ENCODE data around the gene RPS26. TPM values are rescaled to one million over a fixed set of nuclear protein-coding genes. Genes with fewer than 3 reads are reported as not detected.

RPS26 gene
- total RNA-seq, 1 experiment from 2014 or later: 60.4 TPM

DNA sequence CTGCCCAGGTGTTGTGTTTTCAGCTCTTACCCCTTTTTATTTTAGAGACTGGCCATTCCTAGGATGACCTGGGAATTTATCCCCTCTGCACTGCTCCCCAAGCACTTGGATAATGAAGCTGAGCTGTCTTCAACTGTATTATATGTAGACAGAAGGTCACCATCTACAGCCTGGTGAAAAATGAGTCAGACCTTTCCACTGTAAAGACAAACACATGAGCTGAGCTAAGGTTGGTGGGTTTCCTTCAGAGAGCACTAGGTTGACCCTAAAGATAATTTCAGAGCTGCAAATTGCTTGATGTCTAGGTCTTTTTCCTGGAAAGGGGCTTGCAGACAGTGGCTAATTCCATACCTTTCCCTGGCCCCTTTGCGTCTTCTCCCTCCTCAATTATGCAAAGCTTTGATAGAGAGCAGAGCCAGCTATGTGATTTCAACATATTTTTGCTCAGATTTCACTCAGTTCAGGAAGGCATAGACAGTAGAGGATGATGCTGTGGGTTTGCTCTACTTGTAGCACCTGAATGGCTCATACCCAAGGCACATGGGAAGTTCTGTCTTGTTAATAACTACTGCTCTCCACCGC, 30.1 kb upstream of the RPS26 start:
- no peak overlapping the region for H3K4me3 Mint-ChIP-seq (ENCODE audit: unreplicated experiment)
- no peaks in the 10 kb centered on the region for H3K9me3 Mint-ChIP-seq (ENCODE audit: unreplicated experiment)
- Histone ChIP-seq H3K36me3 (ENCODE audit: control insufficient read depth, insufficient read depth, low read length) (peaks cover 1% of the 10 kb centered on the region; the same call in 1 of the 2 replicates), H3K4me3 (ENCODE audit: low read depth, low read length) (no peak overlapping the region), H3K27me3 (replicated peaks; ENCODE audit: control insufficient read depth, insufficient read depth, low read length) (no peaks in the 10 kb centered on the region), H3K4me1 (peaks cover 79% of the 10 kb centered on the region), H3K9me3 (no peaks in the 10 kb centered on the region)
- H3K36me3 Mint-ChIP-seq (ENCODE audit: insufficient read depth, unreplicated experiment): peaks cover 42% of the 10 kb centered on the region
- no TSS peak for BruUV-seq (replicated peaks)
- ChIA-PET CTCF (interaction anchor here (1.1 kb wide), 2 partner anchors 14 to 18 kb away, joined by 5 to 6 read pairs; partner anchors contain the start of gene SUOX), POLR2A (interaction anchor here (0.9 to 1.1 kb wide), 2 partner anchors 15 to 37 kb away, joined by 3 to 7 read pairs; partner anchors contain the start of genes RAB5B and SUOX)
- no peaks in the 10 kb centered on the region for H3K27me3 Mint-ChIP-seq (ENCODE audit: insufficient read depth, unreplicated experiment)
- TF ChIP-seq, protein P1, sequence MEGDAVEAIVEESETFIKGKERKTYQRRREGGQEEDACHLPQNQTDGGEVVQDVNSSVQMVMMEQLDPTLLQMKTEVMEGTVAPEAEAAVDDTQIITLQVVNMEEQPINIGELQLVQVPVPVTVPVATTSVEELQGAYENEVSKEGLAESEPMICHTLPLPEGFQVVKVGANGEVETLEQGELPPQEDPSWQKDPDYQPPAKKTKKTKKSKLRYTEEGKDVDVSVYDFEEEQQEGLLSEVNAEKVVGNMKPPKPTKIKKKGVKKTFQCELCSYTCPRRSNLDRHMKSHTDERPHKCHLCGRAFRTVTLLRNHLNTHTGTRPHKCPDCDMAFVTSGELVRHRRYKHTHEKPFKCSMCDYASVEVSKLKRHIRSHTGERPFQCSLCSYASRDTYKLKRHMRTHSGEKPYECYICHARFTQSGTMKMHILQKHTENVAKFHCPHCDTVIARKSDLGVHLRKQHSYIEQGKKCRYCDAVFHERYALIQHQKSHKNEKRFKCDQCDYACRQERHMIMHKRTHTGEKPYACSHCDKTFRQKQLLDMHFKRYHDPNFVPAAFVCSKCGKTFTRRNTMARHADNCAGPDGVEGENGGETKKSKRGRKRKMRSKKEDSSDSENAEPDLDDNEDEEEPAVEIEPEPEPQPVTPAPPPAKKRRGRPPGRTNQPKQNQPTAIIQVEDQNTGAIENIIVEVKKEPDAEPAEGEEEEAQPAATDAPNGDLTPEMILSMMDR (IDR thresholded peaks at IDR 0.05; ENCODE audit: insufficient read depth in 1 of 2, low read depth in 1 of 2, low read length in 1 of 2, severe bottlenecking in 1 of 2, unreplicated experiment in 1 of 2): no peak
- peak overlapping the region; percentile 78 for H3K27ac Mint-ChIP-seq (ENCODE audit: unreplicated experiment)
- peaks cover 63% of the 10 kb centered on the region for H3K4me1 Mint-ChIP-seq (ENCODE audit: low read depth, unreplicated experiment)
- intact Hi-C loops (cut with micrococcal nuclease; ENCODE audit: unreplicated experiment): no loop called here
- no peak for DNase-seq

DNA sequence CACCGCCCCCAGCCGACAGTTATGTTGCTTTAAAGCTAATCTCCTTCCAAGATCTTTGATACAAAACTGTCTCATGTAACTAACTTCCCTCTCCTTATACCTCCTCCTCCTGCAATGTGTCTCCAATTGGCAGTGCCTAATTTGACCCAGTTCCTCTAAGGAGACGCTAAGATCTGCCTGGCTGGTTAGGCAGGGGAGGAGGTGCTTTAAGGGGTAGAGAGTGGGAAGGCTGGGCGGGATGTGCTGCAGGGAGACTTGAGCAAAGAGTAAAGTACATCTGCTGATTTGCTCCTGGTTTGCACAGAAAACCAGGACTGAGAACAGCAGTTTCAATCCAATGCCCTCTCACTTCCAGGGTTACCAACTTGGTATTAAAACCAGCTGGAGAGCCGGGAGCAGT, 28.2 kb upstream of the RPS26 start:
- H3K9me3 Mint-ChIP-seq (ENCODE audit: unreplicated experiment): no peaks in the 10 kb centered on the region
- Histone ChIP-seq H3K27me3 (replicated peaks; ENCODE audit: control insufficient read depth, insufficient read depth, low read length) (no peaks in the 10 kb centered on the region), H3K9me3 (no peaks in the 10 kb centered on the region), H3K4me1 (peaks cover 74% of the 10 kb centered on the region), H3K4me3 (ENCODE audit: low read depth, low read length) (no peak overlapping the region), H3K36me3 (ENCODE audit: control insufficient read depth, insufficient read depth, low read length) (peaks cover 1% of the 10 kb centered on the region; the same call in 1 of the 2 replicates)
- BruUV-seq (replicated peaks): no TSS peak
- DNase-seq: no peak
- no peaks in the 10 kb centered on the region for H3K27me3 Mint-ChIP-seq (ENCODE audit: insufficient read depth, unreplicated experiment)
- H3K27ac Mint-ChIP-seq (ENCODE audit: unreplicated experiment): peak overlapping the region; percentile 36
- intact Hi-C loops (cut with micrococcal nuclease; ENCODE audit: unreplicated experiment): no loop called here
- no peak overlapping the region for H3K4me3 Mint-ChIP-seq (ENCODE audit: unreplicated experiment)
- ChIA-PET CTCF (interaction anchor here (0.6 to 2.7 kb wide), 3 partner anchors 16 to 560 kb away, joined by 3 to 11 read pairs (median 5); no protein-coding TSS in a partner anchor), POLR2A (interaction anchor here (1.1 kb wide), 1 partner anchor 82 kb away, joined by 3 read pairs; no protein-coding TSS in a partner anchor)
- TF ChIP-seq, protein P1 (IDR thresholded peaks at IDR 0.05; ENCODE audit: insufficient read depth in 1 of 2, low read depth in 1 of 2, low read length in 1 of 2, severe bottlenecking in 1 of 2, unreplicated experiment in 1 of 2): no peak
- peaks cover 50% of the 10 kb centered on the region for H3K4me1 Mint-ChIP-seq (ENCODE audit: low read depth, unreplicated experiment)
- H3K36me3 Mint-ChIP-seq (ENCODE audit: insufficient read depth, unreplicated experiment): peaks cover 33% of the 10 kb centered on the region

DNA sequence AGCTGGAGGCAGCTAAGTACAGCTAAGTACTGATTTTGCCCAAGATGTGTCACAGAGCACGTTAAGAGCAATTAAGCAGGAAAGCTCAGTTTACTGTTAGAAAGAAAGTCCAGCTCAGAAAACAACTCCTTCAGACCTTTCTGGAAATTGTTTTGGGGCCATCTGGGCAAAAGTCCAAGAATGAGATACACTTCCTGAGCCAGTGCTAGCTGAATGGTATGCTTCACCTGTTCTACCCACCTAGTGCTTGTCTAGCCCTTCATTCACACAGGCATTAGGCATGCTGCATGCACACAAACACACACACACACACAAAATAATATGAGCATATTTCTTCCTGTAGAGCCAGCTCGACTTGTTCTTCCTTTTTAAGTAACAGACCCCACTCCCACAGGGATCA, 27.5 kb upstream of the RPS26 start:
- Histone ChIP-seq H3K9me3 (no peaks in the 10 kb centered on the region), H3K4me3 (ENCODE audit: low read depth, low read length) (no peak overlapping the region), H3K36me3 (ENCODE audit: control insufficient read depth, insufficient read depth, low read length) (peaks cover 1% of the 10 kb centered on the region), H3K27me3 (replicated peaks; ENCODE audit: control insufficient read depth, insufficient read depth, low read length) (no peaks in the 10 kb centered on the region), H3K4me1 (peaks cover 67% of the 10 kb centered on the region)
- peaks cover 28% of the 10 kb centered on the region for H3K36me3 Mint-ChIP-seq (ENCODE audit: insufficient read depth, unreplicated experiment)
- BruUV-seq (replicated peaks): no TSS peak
- intact Hi-C loops (cut with micrococcal nuclease; ENCODE audit: unreplicated experiment): no loop called here
- H3K9me3 Mint-ChIP-seq (ENCODE audit: unreplicated experiment): no peaks in the 10 kb centered on the region
- DNase-seq: no peak
- H3K27ac Mint-ChIP-seq (ENCODE audit: unreplicated experiment): peak overlapping the region; percentile 80
- H3K4me1 Mint-ChIP-seq (ENCODE audit: low read depth, unreplicated experiment): peaks cover 44% of the 10 kb centered on the region
- POLR2A ChIA-PET: interaction anchor here (1.1 kb wide), 1 partner anchor 83 kb away, joined by 3 read pairs; no protein-coding TSS in a partner anchor
- H3K27me3 Mint-ChIP-seq (ENCODE audit: insufficient read depth, unreplicated experiment): no peaks in the 10 kb centered on the region
- CTCF ChIA-PET: interaction anchor here (0.9 to 2.7 kb wide), 3 partner anchors 15 to 33 kb away, joined by 3 to 11 read pairs (median 5); no protein-coding TSS in a partner anchor
- no peak overlapping the region for H3K4me3 Mint-ChIP-seq (ENCODE audit: unreplicated experiment)
- TF ChIP-seq, protein P1 (IDR thresholded peaks at IDR 0.05; ENCODE audit: insufficient read depth in 1 of 2, low read depth in 1 of 2, low read length in 1 of 2, severe bottlenecking in 1 of 2, unreplicated experiment in 1 of 2): no peak

Data from Caco-2 (cell line).